HUES48 (cell line): Measurements from ENCODE around the gene ABHD18.

Source experiments
- H3K27ac ChIP-seq: one replicate; pipeline ENCODE4 v1.7.0; 2013; ENCODE audit warnings: low read depth, low read length, inconsistent platforms
- H3K27me3 ChIP-seq: 2 replicates; pipeline ENCODE4 v1.6.1; 2013; ENCODE audit warnings: mild to moderate bottlenecking, low read length; ENCODE audit not compliant: control insufficient read depth, insufficient read depth
- H3K36me3 ChIP-seq: 2 replicates; pipeline ENCODE4 v1.6.1; 2013; ENCODE audit warnings: low read length; ENCODE audit not compliant: control insufficient read depth, insufficient read depth
- H3K4me1 ChIP-seq: 2 replicates; pipeline ENCODE4 v1.6.1; 2013; ENCODE audit warnings: mild to moderate bottlenecking, low read length; ENCODE audit not compliant: control insufficient read depth, insufficient read depth
- H3K4me3 ChIP-seq: 2 replicates; pipeline ENCODE4 v1.5.1; 2013; ENCODE audit warnings: mild to moderate bottlenecking, low read depth, low read length
- H3K9ac ChIP-seq: 2 replicates; pipeline ENCODE4 v1.6.1; 2013; ENCODE audit warnings: mild to moderate bottlenecking, low read depth, low read length, moderate library complexity
- H3K9me3 ChIP-seq: 2 replicates; pipeline ENCODE4 v1.6.1; 2013; ENCODE audit warnings: low read length; ENCODE audit not compliant: control insufficient read depth, insufficient read depth

The ABHD18 gene

GRCh38 chr4:128068918-128069317 lies 103.7 kb downstream of the ABHD18 start:
- no peak overlapping the region for H3K9ac ChIP-seq
- no peaks in the 10 kb centered on the region for H3K27me3 ChIP-seq
- no peaks in the 10 kb centered on the region for H3K36me3 ChIP-seq
- no peaks in the 10 kb centered on the region for H3K9me3 ChIP-seq
- H3K27ac ChIP-seq, result no peak overlapping the region
- H3K4me3 ChIP-seq, result no peak overlapping the region
- peaks cover 9% of the 10 kb centered on the region for H3K4me1 ChIP-seq

- Histone ChIP-seq H3K9ac (no peak overlapping the region), H3K36me3 (peaks cover 59% of the 10 kb centered on the region)
Measured at GRCh38 chr4:128076464-128076863, 111.3 kb downstream of the ABHD18 start.

More at GRCh38 chr4:128076464-128076863, 111.3 kb downstream of the ABHD18 start:
- Histone ChIP-seq H3K9me3 (no peaks in the 10 kb centered on the region), H3K27me3 (no peaks in the 10 kb centered on the region), H3K27ac (no peak overlapping the region), H3K4me1 (no peaks in the 10 kb centered on the region), H3K4me3 (no peak overlapping the region)
